HG02885 (cell line): ENCODE data around the gene SAMD3.
"Not testable (repeated sequence)": the region's sequence is repeated elsewhere in the genome, so short reads cannot be mapped to it uniquely, and the experiment has no call there.

Experiments used
- ATAC-seq: cut with Tn5 transposase; IDR thresholded peaks from one replicate; pipeline ENCODE4 v1.9.1; 2021; ENCODE audit warnings: mild to moderate bottlenecking; ENCODE audit not compliant: unreplicated experiment, poor library complexity

The SAMD3 gene

DNA sequence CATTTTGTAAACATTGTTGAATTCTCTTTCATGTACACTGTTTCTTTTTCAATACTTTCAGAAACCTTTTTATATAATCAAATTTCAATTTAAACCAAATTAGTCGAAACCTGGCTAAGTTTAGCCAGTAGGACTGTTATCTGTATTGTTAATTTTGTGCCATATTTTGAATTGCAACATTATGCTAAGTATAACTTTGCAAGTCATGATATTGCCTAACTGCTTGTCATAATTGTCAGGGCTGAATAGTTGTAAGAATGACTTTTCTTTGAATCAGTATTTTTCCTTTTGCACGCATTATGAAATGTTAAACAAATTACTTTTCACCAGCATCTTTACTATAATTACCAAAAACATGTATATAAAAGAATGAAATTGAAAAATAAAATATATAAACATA, 82.7 kb downstream of the SAMD3 start:
- ATAC-seq: no peak

DNA sequence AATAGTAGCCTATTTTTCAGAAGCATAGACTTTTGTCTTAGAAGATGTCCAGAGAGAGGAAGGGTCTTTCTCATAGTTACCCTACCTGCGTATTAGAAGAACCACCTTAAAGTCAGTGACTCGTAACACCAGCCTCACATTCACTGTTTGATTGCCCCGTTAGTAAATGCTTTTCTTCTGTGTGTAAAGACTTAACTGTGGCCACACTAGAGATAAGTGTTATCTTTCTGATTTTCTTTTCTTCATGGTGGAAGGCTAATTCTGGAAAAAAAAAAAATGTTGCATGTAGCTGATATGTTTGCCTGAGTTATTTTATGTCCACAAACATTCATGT, 83.9 kb downstream of the SAMD3 start:
- peak; percentile 31 for ATAC-seq

DNA sequence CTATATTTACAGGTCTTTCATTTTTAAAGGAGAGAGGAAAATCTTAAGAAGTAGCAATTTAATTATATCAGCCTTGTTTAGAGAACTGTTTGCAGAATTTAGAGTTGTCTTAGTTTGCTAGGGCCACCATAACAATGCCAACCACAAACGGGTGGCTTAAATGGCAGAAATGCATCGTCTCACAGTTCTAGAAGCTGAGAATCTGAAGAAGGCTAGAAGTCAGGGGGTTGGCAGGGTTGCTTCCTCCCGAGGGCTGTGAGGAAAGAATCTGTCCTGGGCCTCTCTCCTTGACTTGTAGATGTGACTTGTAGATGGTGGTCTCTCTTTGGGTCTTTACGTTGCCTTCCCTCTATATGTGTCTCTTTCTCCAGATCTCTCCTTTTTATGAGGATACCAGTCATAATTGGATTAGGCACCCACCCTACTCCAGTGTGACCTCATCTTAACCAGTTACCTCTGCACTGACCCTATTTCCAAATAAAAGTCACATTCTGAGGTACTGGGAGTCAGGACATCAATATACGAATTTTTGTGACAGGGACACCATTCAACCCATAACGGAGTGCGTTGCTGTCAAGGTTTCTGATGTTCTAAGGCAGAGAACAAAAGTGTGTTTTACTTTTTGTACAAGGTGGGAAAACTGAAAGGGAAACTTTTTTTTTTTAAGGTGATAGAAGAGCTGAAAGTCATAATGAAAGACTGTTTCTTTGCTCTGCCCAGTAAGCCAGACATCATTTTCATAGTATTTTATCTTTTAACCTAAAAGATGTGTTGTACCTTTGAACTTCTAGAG, 84.4 kb downstream of the SAMD3 start:
- peak; percentile 78 for ATAC-seq

DNA sequence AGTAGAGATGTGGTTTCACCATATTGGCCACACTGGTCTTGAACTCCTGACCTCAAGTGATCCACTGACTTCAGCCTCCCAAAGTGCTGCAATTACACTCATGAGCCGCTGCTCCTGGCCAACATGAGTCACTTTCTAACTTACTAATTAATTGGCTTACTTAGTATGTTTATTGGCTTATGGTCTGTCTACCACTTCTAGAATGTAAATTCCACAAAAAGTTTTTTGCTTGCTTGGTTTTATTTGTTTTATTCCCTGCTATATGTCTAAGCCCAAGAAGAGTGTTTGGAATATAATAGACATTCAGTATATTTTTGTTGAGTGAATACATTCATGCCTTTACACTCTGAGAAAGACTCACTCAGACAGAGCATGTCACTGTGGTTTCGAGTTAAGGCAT, 86.0 kb downstream of the SAMD3 start:
- ATAC-seq: no peak

DNA sequence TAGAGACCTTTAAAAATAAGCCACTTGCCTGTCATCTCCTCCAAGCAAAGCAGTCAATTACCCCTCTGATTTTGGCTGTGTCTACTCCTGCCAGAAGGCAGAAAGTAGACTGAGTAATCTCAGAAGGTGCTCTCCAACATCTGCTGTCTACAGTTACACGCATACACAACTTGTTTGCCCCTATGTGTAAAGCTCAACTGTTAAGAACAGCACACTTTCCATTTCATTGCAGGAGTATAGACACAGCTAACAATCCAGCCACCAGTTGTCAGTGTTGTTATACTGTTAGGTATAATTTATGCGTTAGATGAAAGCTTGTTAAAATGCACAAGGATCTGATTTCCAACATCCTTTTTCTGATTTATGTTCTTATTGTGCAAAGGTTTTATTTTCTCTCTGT, 88.2 kb downstream of the SAMD3 start:
- ATAC-seq: no peak

- ATAC-seq: peak; percentile 85
Measured at GRCh38 chr6:130132286-130132701, 90.5 kb downstream of the SAMD3 start.

GRCh38 chr6:130129762-130130246, 92.9 kb downstream of the SAMD3 start:
- ATAC-seq: no peak

GRCh38 chr6:130128326-130128725, 94.4 kb downstream of the SAMD3 start:
- no peak for ATAC-seq

GRCh38 chr6:130127195-130127594, 95.6 kb downstream of the SAMD3 start:
- ATAC-seq: no peak

- no peak for ATAC-seq
Measured at GRCh38 chr6:130122243-130122642, 100.5 kb downstream of the SAMD3 start.

GRCh38 chr6:130120731-130121130, 102.0 kb downstream of the SAMD3 start:
- ATAC-seq: no peak

DNA sequence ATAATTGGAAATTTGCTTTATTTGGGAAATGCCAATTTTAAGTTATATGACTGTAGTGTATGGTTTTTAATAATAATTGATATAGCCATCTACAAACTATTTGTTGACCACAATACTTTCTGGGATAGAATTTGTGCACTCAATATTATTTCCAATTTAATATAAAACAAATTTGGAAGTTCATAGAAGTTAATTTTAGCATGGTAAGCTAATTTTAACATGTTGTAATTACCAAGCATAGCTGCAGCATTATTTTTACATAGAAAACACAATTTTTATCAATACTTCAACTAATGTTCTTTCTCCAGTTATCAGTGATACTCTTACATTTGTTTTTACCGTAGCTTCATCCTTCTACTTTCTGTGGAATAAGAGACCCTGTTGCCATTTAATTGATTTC, 103.5 kb downstream of the SAMD3 start:
- ATAC-seq: no peak

DNA sequence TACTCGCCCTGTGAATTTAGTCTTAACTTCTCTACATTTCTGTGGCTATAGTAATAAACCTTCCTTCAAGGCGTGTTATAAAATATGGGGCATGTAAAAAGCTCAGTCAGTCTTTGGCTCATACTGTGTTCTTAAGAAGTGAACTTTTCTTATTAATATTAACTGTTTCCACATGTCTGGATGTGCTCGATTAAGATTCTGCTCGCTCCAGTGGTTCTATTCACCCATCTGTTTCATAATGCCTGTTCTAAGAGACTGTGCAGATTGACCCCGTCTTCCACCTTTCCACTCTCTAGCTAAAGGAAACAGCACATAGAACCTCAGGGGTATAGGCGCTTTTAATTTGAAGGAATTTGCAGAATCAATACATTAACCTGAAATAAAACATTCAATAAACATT, 104.5 kb downstream of the SAMD3 start:
- ATAC-seq: no peak

- ATAC-seq: not testable (repeated sequence)
Measured at GRCh38 chr6:130117187-130117701, 105.5 kb downstream of the SAMD3 start.

DNA sequence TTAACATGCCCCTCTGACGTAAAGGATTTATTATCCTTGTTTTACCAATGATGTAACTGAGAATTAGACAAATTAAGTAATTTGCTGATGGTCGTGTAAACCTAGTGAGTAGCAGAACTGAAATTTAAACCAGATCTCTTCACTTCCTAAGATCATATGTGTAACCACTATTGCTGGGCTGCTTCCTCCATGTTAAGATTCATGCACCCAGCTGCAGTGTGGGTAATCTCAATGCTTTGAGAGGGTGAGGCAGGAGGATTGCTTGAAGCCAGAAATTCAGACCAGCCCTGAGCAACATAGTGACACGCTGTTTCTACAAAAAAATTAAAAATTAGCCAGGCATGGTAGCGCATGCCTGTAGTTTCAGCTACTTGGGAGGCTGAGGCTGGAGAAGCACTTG, 106.5 kb downstream of the SAMD3 start:
- no peak for ATAC-seq

DNA sequence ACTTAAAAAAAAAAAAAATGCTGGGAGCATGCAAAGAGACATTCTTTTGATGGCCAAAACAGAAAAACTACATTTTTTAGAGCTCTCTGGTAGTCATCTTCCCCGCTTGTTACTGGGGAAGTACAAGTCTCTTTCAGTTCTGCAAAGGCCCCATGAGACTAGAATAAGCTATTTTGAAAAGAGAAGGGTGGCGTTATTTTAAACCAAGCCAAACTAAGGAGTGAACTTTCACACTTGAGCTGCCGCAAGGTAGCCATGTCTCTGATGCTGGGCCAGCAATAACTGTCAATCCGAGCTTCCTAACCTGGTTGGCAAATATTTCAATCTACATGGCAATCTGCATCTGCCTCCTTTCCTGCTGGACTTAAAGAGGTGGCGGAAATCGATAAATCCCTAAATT, 107.7 kb downstream of the SAMD3 start:
- peak; percentile 97 for ATAC-seq

GRCh38 chr6:130113201-130113710, 109.5 kb downstream of the SAMD3 start:
- ATAC-seq: no peak

GRCh38 chr6:130111031-130111430, 111.7 kb downstream of the SAMD3 start:
- no peak for ATAC-seq

- no peak for ATAC-seq
Measured at GRCh38 chr6:130107710-130108109, 115.0 kb downstream of the SAMD3 start.

- peak; percentile 98 for ATAC-seq
Measured at GRCh38 chr6:130105996-130106704, 116.6 kb downstream of the SAMD3 start.

DNA sequence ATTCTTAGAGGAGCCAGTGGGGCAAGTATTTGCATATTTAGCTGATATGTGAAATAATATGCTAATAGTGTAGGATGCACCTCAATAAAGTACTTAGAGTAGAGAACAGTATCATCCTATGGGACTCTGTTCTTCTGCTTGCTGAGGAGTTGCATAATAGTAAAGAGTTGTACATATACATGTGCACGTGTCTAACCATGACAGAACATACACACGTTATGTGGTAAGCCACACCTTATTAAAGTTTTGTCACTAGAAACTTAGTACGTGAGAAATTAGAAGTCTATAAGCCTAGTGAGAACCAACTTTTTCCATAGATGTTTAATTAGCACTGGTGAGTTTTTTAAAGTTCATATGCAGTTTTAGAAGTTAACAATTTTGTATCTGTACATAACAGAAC, 123.6 kb downstream of the SAMD3 start:
- no peak for ATAC-seq
